HS-5 (cell line): ENCODE data around the gene NR6A1.

Experiments used
- DNase-seq: peaks from one replicate; pipeline ENCODE4 v3.0.0-alpha.2; 2012; ENCODE audit warnings: low read depth

Gene NR6A1

GRCh38 chr9:124615100-124615742 lies 155.9 kb downstream of the NR6A1 start:
- DNase-seq: no peak

GRCh38 chr9:124613849-124614248 lies 157.3 kb downstream of the NR6A1 start:
- no peak for DNase-seq

- DNase-seq: no peak
Observed at GRCh38 chr9:124611106-124611505, 160.0 kb downstream of the NR6A1 start.

- no peak for DNase-seq
Observed at GRCh38 chr9:124606027-124606426, 165.1 kb downstream of the NR6A1 start.

- DNase-seq: no peak
Observed at GRCh38 chr9:124605258-124605657, 165.9 kb downstream of the NR6A1 start.

- no peak for DNase-seq
Observed at GRCh38 chr9:124602632-124603031, 168.5 kb downstream of the NR6A1 start.

GRCh38 chr9:124602204-124602603 lies 168.9 kb downstream of the NR6A1 start:
- no peak for DNase-seq

GRCh38 chr9:124600407-124600806 lies 170.7 kb downstream of the NR6A1 start:
- no peak for DNase-seq

- no peak for DNase-seq
Observed at GRCh38 chr9:124599121-124599795, 171.9 kb downstream of the NR6A1 start.

GRCh38 chr9:124598048-124598447 lies 173.1 kb downstream of the NR6A1 start:
- DNase-seq: no peak

GRCh38 chr9:124596172-124596839 lies 174.8 kb downstream of the NR6A1 start:
- DNase-seq: no peak

GRCh38 chr9:124595743-124596142 lies 175.4 kb downstream of the NR6A1 start:
- no peak for DNase-seq

GRCh38 chr9:124594673-124595072 lies 176.4 kb downstream of the NR6A1 start:
- DNase-seq: no peak

GRCh38 chr9:124594225-124594624 lies 176.9 kb downstream of the NR6A1 start:
- no peak for DNase-seq

GRCh38 chr9:124593651-124594058 lies 177.5 kb downstream of the NR6A1 start:
- no peak for DNase-seq

- DNase-seq: no peak
Observed at GRCh38 chr9:124593200-124593599, 177.9 kb downstream of the NR6A1 start.

- DNase-seq: no peak
Observed at GRCh38 chr9:124590889-124591641, 180.0 kb downstream of the NR6A1 start.

- DNase-seq: no peak
Observed at GRCh38 chr9:124584631-124585030, 186.5 kb downstream of the NR6A1 start.

- DNase-seq: no peak
Observed at GRCh38 chr9:124583134-124583533, 188.0 kb downstream of the NR6A1 start.

- no peak for DNase-seq
Observed at GRCh38 chr9:124580186-124580585, 190.9 kb downstream of the NR6A1 start.

- DNase-seq: no peak
Observed at GRCh38 chr9:124576751-124577150, 194.4 kb downstream of the NR6A1 start.

GRCh38 chr9:124574534-124575375 lies 196.4 kb downstream of the NR6A1 start:
- peak; percentile 70 for DNase-seq
